Fibroblast of pulmonary artery (primary cell): ENCODE results near the gene ELOVL6.

Experiments
- DNase-seq: peaks from one replicate; pipeline ENCODE4 v3.0.0-alpha.2; 2010; ENCODE audit warnings: low read depth
- H3K4me3 ChIP-seq: replicated peaks from 2 replicates; pipeline ENCODE4 v1.5.1; 2011; ENCODE audit warnings: low read depth, mild to moderate bottlenecking, control low read depth, low read length, moderate library complexity
- TF ChIP-seq, protein P1 (sequence below): IDR thresholded peaks from 2 replicates; pipeline ENCODE4 v1.5.1; 2011; ENCODE audit warnings: mild to moderate bottlenecking, control low read depth, low read length, inconsistent platforms; ENCODE audit errors: missing control alignments

Gene ELOVL6

DNA sequence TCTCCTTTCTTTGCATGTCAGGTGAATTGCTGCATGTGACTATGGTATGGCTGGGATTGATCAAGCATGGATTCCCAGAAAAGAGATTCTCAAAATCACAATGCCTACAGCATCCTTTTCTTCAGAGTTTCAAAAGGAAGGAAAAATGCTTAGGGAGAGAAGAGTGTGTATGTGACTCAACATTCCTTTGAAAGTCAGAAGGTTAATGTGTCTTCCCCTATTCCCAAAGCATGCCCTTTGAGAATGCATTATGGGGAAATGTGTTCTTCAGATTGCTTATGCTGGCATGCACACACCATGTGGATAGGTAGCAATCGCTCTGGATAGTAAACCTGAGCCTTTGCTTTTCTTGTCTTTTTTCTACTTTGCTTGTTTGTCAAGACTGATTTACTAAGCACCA lies 78.5 kb downstream of the ELOVL6 start:
- H3K4me3 ChIP-seq: no peak overlapping the region
- DNase-seq: peak; percentile 67
- TF ChIP-seq, protein P1, sequence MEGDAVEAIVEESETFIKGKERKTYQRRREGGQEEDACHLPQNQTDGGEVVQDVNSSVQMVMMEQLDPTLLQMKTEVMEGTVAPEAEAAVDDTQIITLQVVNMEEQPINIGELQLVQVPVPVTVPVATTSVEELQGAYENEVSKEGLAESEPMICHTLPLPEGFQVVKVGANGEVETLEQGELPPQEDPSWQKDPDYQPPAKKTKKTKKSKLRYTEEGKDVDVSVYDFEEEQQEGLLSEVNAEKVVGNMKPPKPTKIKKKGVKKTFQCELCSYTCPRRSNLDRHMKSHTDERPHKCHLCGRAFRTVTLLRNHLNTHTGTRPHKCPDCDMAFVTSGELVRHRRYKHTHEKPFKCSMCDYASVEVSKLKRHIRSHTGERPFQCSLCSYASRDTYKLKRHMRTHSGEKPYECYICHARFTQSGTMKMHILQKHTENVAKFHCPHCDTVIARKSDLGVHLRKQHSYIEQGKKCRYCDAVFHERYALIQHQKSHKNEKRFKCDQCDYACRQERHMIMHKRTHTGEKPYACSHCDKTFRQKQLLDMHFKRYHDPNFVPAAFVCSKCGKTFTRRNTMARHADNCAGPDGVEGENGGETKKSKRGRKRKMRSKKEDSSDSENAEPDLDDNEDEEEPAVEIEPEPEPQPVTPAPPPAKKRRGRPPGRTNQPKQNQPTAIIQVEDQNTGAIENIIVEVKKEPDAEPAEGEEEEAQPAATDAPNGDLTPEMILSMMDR: no peak

DNA sequence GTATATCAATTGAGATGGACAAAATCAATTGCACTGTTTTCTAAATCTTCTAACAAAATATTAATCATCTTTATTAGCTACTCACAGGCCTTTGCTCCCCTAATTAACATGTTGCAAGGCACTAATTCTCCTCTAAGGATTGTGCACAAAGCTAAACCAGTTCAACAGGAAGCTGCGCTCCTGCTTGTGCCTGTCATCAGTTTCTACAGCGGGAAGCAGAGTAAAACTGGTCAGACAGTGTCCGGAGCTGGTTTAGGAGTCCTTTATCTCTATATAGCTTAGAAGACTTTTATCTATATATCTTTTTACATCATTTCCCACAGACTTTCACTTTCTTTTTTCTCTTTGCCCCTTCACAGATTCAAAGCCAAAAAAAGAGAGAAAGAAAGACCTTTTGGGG lies 79.1 kb downstream of the ELOVL6 start:
- no peak overlapping the region for H3K4me3 ChIP-seq
- TF ChIP-seq, protein P1: no peak
- DNase-seq: peak; percentile 24

DNA sequence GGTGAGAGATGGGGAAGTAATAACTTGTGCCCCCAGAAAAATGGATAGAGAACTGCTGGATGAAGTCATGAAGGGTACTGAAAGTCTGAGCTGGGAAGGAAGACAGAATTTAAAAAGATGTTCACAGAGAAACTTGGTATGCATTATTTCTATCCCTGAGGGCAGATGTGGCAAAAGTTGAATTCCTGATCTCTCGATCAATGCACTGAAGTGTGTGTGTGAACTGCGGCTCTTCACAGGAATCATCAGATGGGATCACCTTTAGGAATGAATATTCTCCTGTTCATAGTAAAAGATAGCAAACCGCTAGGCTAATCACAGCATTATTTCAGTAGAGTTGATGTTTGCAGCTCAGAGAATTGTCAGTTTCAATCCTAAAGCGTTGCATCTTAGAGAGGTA lies 86.4 kb downstream of the ELOVL6 start:
- TF ChIP-seq, protein P1: no peak
- no peak overlapping the region for H3K4me3 ChIP-seq
- no peak for DNase-seq

DNA sequence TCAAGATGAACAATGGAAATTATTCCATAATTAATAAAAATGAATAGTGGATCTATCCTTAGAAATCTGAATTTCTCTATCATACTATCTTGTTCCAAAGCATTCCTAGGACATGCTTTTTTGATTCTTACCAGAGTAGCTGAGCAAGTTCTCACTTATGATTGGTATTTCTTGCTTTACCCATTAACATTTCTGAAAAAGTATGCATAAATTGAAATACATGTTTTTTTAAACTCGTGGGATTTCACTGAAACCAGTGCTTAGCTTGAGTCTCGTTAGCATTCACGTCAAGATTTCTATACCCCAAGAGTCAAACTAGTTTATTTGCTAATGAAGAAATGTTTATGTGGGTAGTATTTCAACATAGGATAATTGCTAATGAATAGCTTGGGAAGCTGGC lies 89.0 kb downstream of the ELOVL6 start:
- no peak overlapping the region for H3K4me3 ChIP-seq
- DNase-seq: no peak
- TF ChIP-seq, protein P1: no peak

DNA sequence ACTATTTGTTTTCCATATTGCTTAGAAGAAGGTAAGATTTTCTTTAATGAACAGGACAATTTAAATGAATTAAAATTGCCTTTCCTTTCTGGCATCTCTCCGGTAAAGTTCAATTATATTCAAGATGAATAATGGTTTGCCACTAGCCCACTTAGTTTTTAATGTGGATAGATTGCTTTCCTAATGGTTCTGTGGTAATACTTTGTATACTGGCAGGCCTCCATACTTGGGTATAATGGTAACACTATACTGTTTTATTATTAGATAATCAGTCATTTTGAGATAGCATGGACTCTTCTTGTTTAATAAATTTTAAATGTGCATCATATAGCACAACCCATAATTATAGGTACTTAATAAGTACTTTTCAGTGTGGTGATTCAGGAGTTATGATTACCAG lies 89.5 kb downstream of the ELOVL6 start:
- no peak overlapping the region for H3K4me3 ChIP-seq
- no peak for DNase-seq
- TF ChIP-seq, protein P1: no peak

DNA sequence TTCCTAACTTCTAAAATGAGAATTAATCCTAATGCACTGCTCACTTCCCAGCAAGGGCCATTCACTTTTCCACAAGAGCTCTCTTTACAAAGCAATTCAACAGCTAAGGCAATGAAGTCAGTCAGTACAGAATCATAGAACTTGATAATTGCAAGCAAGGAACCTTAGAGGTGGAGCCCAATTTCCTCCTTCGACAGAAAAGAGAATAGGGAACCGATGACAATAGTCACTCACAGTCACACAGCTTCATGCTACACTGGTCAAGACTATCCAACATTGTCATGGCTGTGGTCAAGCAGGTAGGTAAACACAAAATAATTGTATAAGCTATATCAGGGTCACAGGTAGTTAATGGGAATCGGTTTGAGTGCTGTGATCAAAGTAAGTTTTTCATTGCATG lies 90.0 kb downstream of the ELOVL6 start:
- TF ChIP-seq, protein P1: no peak
- DNase-seq: no peak
- H3K4me3 ChIP-seq: no peak overlapping the region

DNA sequence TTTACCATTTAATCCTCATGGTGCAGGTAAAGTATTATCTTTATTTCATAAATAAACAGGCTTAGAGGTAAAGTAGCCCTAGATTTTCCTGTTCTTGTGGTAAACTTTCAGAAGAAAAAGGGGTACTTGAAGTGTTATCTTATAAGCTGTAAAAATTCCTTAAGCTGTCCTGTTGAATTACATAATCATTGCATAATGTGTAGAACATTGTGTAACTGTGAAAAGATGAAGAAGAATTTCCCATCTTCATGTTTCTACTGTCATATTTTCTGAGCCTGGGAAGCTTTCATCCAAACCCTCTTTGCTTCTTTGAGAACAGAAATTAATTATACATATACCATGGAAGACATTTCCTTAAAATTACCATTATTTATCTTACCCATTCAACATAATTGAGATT lies 90.5 kb downstream of the ELOVL6 start:
- peak; percentile 58 for DNase-seq

More for the DNA sequence above, 90.5 kb downstream of the ELOVL6 start:
- TF ChIP-seq, protein P1: no peak
- H3K4me3 ChIP-seq: no peak overlapping the region
